GM12878 (cell line): ENCODE data around the gene ORM2. TPM values are rescaled to one million over a fixed set of nuclear protein-coding genes. Genes with fewer than 3 reads are reported as not detected.

Source experiments
- ATAC-seq: fragments of 200-7000 bp; cut with Tn5 transposase; 3 replicates; pipeline ENCODE4 v1.9.1; 2020; ENCODE audit warnings: mild to moderate bottlenecking, moderate library complexity
- BruUV-seq: library from RNA; stranded (reverse); fragments of 400-500 nt; replicated peaks from 2 replicates; lab custom pipeline; 2021; lab: Mats Ljungman, UMichigan
- CTCF ChIA-PET: fragments of 300-600 bp; sonication (Branson Sonifier 250); formaldehyde crosslinking; extraction: SDS; loops from one replicate; lab custom pipeline; 2021; ENCODE audit warnings: inconsistent platforms; lab: Yijun Ruan, JAX
- POLR2A ChIA-PET: fragments of 350-600 bp; formaldehyde crosslinking; extraction: SDS; loops from one replicate; lab custom pipeline; 2021; ENCODE audit warnings: inconsistent platforms; lab: Charles Lee
- RAD21 ChIA-PET: fragments of 300-600 bp; sonication (Branson Sonifier 250); formaldehyde crosslinking; loops from one replicate; lab custom pipeline; 2023; ENCODE audit warnings: antibody characterized with exemption; ENCODE audit not compliant: unreplicated experiment; lab: Charles Lee
- SMC1A ChIA-PET: fragments of 300-600 bp; sonication (Branson Sonifier 250); formaldehyde crosslinking; loops from one replicate; lab custom pipeline; 2023; ENCODE audit not compliant: unreplicated experiment, uncharacterized antibody; lab: Charles Lee
- DNase-seq: peaks from one replicate; pipeline ENCODE4 v3.0.0-alpha.2; 2011; ENCODE audit warnings: low read depth, low spot score
- FAIRE-seq: peaks from 3 replicates; lab custom pipeline; 2011; peaks lifted over from hg19 to GRCh38; lab: Jason Lieb, UNC
- H2AFZ ChIP-seq: 2 replicates; pipeline ENCODE4 v1.6.0; 2011; ENCODE audit warnings: low read depth, low read length, control low read depth; ENCODE audit not compliant: control insufficient read depth
- H3K27ac ChIP-seq: 2 replicates; pipeline ENCODE4 v1.5.1; 2011; ENCODE audit warnings: control low read depth; ENCODE audit not compliant: control insufficient read depth, insufficient read depth
- H3K27me3 ChIP-seq, 2 experiments: replicated peaks in 1 of 2; 2 replicates each; pipeline versions ENCODE4 v1.6.0 to v1.6.1; 2011; ENCODE audit warnings: low read length in 1 of 2; ENCODE audit not compliant: control insufficient read depth in 2 of 2, insufficient read depth in 2 of 2
- H3K36me3 ChIP-seq, 2 experiments: 2 replicates each; pipeline ENCODE4 v1.5.1; 2011; ENCODE audit warnings: low read length in 1 of 2; ENCODE audit not compliant: control insufficient read depth in 2 of 2, insufficient read depth in 2 of 2
- H3K4me1 ChIP-seq: 2 replicates; pipeline ENCODE4 v1.6.1; 2011; ENCODE audit warnings: mild to moderate bottlenecking, low read length, moderate library complexity, mixed read lengths; ENCODE audit not compliant: control insufficient read depth, insufficient read depth
- H3K4me2 ChIP-seq: 2 replicates; pipeline ENCODE4 v1.6.0; 2011; ENCODE audit warnings: control low read depth; ENCODE audit not compliant: control insufficient read depth, insufficient read depth
- H3K4me3 ChIP-seq: fragments of 200-600 bp; sonication (generic); 2 replicates; pipeline ENCODE4 v1.5.1; 2016
- H3K79me2 ChIP-seq: 2 replicates; pipeline ENCODE4 v1.6.0; 2011; ENCODE audit warnings: low read length; ENCODE audit not compliant: control insufficient read depth, insufficient read depth
- H3K9ac ChIP-seq: 2 replicates; pipeline ENCODE4 v1.8.0; 2011; ENCODE audit warnings: low read length, control low read depth, mixed read lengths; ENCODE audit not compliant: control insufficient read depth, insufficient read depth
- H3K9me3 ChIP-seq: replicated peaks from 3 replicates; pipeline ENCODE4 v1.5.1; 2011; ENCODE audit warnings: mild to moderate bottlenecking, low read length; ENCODE audit not compliant: control insufficient read depth, insufficient read depth
- H4K20me1 ChIP-seq: 2 replicates; pipeline ENCODE4 v1.6.0; 2011; ENCODE audit not compliant: control insufficient read depth, insufficient read depth
- BCL11A ChIP-seq: IDR thresholded peaks from 2 replicates; pipeline ENCODE4 v1.6.1; 2011; ENCODE audit warnings: low read depth, low read length
- E2F4 ChIP-seq: IDR thresholded peaks from 2 replicates; pipeline ENCODE4 v1.6.1; 2012; ENCODE audit warnings: low read depth, low read length, improper control_type of control experiment
- HDAC2 ChIP-seq: fragments of 200-600 bp; sonication (generic); IDR thresholded peaks from 2 replicates; pipeline ENCODE4 v1.6.1; 2017
- NR2C1 ChIP-seq: fragments of 450-650 bp; IDR thresholded peaks from 2 replicates; pipeline ENCODE4 v1.6.1; 2017; ENCODE audit warnings: antibody characterized with exemption, mild to moderate bottlenecking, moderate library complexity
- RBBP5 ChIP-seq: fragments of 200-600 bp; sonication (generic); conservative IDR thresholded peaks from 2 replicates; pipeline ENCODE4 v1.6.1; 2016
- SMAD1 ChIP-seq: fragments of 450-650 bp; IDR thresholded peaks from 2 replicates; pipeline ENCODE4 v1.6.1; 2018; ENCODE audit warnings: mild to moderate bottlenecking, low read depth; ENCODE audit not compliant: partially characterized antibody
- SPI1 ChIP-seq: IDR thresholded peaks from 2 replicates; pipeline ENCODE4 v1.6.1; 2011; ENCODE audit warnings: low read depth, mild to moderate bottlenecking, low read length, moderate library complexity, borderline replicate concordance; ENCODE audit not compliant: insufficient read depth
- WGBS: methylation state at CpG from one replicate; pipeline ENCODE4 v1.1.6; 2016; ENCODE audit warnings: low lambda C conversion rate; ENCODE audit not compliant: insufficient replicate concordance, insufficient coverage; ENCODE audit errors: missing lambda C conversion rate; 5-methylcytosine and 5-hydroxymethylcytosine counted together
- in situ Hi-C: fragments of 300-500 bp; cut with MboI; formaldehyde crosslinking; loops from 9 replicates; pipeline ENCODE4 v1.14.3; 2018; ENCODE audit warnings: mixed read lengths
- intact Hi-C: fragments of 100-400 bp; cut with micrococcal nuclease; formaldehyde crosslinking; loops from one replicate; pipeline ENCODE4 v1.14.2; 2022; ENCODE audit not compliant: unreplicated experiment
- polyA plus RNA-seq, 11 experiments: library from polyadenylated mRNA; depleted of rRNA in 4 of 11; unstranded in 6 of 11; stranded (reverse) in 5 of 11; fragments of >200 nt; fragmentation: Nextera tagmentation in 4 of 11; fragmentation: Illumina TruSeq in 1 of 11; extraction: Ambion mirVana in 4 of 11; extraction: Trizol in 1 of 11; gene quantifications; 1 replicate in 1 of 11; 2 replicates in 10 of 11; pipeline versions ENCODE4 v1.2.1 to v1.2.3, GENCODE V29; 2011 to 2016; ENCODE audit warnings: inconsistent platforms in 2 of 11, missing spikeins in 2 of 11, low read depth in 1 of 11
- total RNA-seq, 4 experiments: library from RNA; depleted of rRNA in 3 of 4; stranded (reverse); fragments of >200 nt in 3 of 4; fragmentation: Illumina TruSeq in 1 of 4; extraction: Trizol in 1 of 4; gene quantifications; 2 replicates each; pipeline versions ENCODE4 v1.2.1 to v1.2.3, GENCODE V29; 2013 to 2021
- TF ChIP-seq, protein P1 (sequence below): IDR thresholded peaks from 2 replicates; pipeline ENCODE4 v1.6.1; 2012; ENCODE audit warnings: low read depth, low read length, improper control_type of control experiment
- TF ChIP-seq, protein P2 (sequence below): fragments of 450-650 bp; IDR thresholded peaks from 2 replicates; pipeline ENCODE4 v1.6.1; 2016; ENCODE audit warnings: mild to moderate bottlenecking, moderate library complexity, borderline replicate concordance
- TF ChIP-seq, protein P3 (sequence below): fragments of 450-650 bp; IDR thresholded peaks from 2 replicates; pipeline ENCODE4 v1.6.1; 2017; ENCODE audit warnings: antibody characterized with exemption, mild to moderate bottlenecking, moderate library complexity

Gene ORM2
- total and polyA plus RNA-seq, 10 of the 15 experiments (the other 5 are each of a cell fraction or from before 2014, with no cell fraction given), result 0.64 TPM; not detected in 9

GRCh38 chr9:114316605-114317230, 13.0 kb upstream of the ORM2 start:
- in situ Hi-C loops, result no loop called here
- no peak overlapping the region for H3K27ac ChIP-seq
- no peak overlapping the region for H2AFZ ChIP-seq
- no peaks in the 10 kb centered on the region for H3K79me2 ChIP-seq
- ChIA-PET SMC1A (interaction anchor here (1.1 kb wide), 1 partner anchor 119 kb away, joined by 3 read pairs; no protein-coding TSS in a partner anchor), CTCF (interaction anchor here (1.4 kb wide), 1 partner anchor 26 kb away, joined by 4 read pairs; no protein-coding TSS in a partner anchor), POLR2A (interaction anchor here (0.7 kb wide), 1 partner anchor 848 kb away, joined by 3 read pairs; no protein-coding TSS in a partner anchor), RAD21 (no interaction called here)
- H3K4me3 ChIP-seq, result no peak overlapping the region
- no peak overlapping the region for H3K4me2 ChIP-seq
- H4K20me1 ChIP-seq, result no peaks in the 10 kb centered on the region
- no peaks in the 10 kb centered on the region for H3K9me3 ChIP-seq
- BruUV-seq, result no TSS peak
- WGBS, result 56% methylated on average over 10 of the region's 10 CpGs
- no peaks in the 10 kb centered on the region for H3K36me3 ChIP-seq
- FAIRE-seq (no peak), DNase-seq (no peak), ATAC-seq (no peak)
- no peak overlapping the region for H3K9ac ChIP-seq
- H3K4me1 ChIP-seq, result no peaks in the 10 kb centered on the region
- intact Hi-C loops, result no loop called here
- H3K27me3 ChIP-seq, result no peaks in the 10 kb centered on the region; a peak in 1 of 4 replicates
- TF ChIP-seq HDAC2, result no peak
- TF ChIP-seq, protein P1, sequence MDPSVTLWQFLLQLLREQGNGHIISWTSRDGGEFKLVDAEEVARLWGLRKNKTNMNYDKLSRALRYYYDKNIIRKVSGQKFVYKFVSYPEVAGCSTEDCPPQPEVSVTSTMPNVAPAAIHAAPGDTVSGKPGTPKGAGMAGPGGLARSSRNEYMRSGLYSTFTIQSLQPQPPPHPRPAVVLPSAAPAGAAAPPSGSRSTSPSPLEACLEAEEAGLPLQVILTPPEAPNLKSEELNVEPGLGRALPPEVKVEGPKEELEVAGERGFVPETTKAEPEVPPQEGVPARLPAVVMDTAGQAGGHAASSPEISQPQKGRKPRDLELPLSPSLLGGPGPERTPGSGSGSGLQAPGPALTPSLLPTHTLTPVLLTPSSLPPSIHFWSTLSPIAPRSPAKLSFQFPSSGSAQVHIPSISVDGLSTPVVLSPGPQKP, result no peak
- no peak for TF ChIP-seq SPI1
- TF ChIP-seq SMAD1, result no peak
- TF ChIP-seq, protein P2, sequence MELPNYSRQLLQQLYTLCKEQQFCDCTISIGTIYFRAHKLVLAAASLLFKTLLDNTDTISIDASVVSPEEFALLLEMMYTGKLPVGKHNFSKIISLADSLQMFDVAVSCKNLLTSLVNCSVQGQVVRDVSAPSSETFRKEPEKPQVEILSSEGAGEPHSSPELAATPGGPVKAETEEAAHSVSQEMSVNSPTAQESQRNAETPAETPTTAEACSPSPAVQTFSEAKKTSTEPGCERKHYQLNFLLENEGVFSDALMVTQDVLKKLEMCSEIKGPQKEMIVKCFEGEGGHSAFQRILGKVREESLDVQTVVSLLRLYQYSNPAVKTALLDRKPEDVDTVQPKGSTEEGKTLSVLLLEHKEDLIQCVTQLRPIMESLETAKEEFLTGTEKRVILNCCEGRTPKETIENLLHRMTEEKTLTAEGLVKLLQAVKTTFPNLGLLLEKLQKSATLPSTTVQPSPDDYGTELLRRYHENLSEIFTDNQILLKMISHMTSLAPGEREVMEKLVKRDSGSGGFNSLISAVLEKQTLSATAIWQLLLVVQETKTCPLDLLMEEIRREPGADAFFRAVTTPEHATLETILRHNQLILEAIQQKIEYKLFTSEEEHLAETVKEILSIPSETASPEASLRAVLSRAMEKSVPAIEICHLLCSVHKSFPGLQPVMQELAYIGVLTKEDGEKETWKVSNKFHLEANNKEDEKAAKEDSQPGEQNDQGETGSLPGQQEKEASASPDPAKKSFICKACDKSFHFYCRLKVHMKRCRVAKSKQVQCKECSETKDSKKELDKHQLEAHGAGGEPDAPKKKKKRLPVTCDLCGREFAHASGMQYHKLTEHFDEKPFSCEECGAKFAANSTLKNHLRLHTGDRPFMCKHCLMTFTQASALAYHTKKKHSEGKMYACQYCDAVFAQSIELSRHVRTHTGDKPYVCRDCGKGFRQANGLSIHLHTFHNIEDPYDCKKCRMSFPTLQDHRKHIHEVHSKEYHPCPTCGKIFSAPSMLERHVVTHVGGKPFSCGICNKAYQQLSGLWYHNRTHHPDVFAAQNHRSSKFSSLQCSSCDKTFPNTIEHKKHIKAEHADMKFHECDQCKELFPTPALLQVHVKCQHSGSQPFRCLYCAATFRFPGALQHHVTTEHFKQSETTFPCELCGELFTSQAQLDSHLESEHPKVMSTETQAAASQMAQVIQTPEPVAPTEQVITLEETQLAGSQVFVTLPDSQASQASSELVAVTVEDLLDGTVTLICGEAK, result no peak
- TF ChIP-seq, protein P3, sequence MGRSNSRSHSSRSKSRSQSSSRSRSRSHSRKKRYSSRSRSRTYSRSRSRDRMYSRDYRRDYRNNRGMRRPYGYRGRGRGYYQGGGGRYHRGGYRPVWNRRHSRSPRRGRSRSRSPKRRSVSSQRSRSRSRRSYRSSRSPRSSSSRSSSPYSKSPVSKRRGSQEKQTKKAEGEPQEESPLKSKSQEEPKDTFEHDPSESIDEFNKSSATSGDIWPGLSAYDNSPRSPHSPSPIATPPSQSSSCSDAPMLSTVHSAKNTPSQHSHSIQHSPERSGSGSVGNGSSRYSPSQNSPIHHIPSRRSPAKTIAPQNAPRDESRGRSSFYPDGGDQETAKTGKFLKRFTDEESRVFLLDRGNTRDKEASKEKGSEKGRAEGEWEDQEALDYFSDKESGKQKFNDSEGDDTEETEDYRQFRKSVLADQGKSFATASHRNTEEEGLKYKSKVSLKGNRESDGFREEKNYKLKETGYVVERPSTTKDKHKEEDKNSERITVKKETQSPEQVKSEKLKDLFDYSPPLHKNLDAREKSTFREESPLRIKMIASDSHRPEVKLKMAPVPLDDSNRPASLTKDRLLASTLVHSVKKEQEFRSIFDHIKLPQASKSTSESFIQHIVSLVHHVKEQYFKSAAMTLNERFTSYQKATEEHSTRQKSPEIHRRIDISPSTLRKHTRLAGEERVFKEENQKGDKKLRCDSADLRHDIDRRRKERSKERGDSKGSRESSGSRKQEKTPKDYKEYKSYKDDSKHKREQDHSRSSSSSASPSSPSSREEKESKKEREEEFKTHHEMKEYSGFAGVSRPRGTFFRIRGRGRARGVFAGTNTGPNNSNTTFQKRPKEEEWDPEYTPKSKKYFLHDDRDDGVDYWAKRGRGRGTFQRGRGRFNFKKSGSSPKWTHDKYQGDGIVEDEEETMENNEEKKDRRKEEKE, result no peak
- TF ChIP-seq RBBP5, result no peak
- TF ChIP-seq BCL11A, result no peak
- no peak for TF ChIP-seq E2F4
- TF ChIP-seq NR2C1, result no peak
